Esophagus squamous epithelium (tissue), 5 donors: ENCODE measurements around the gene BBS9. TPM values are rescaled to one million over a fixed set of nuclear protein-coding genes. Genes with fewer than 3 reads are reported as not detected.
"Not testable (repeated sequence)": the region's sequence is repeated elsewhere in the genome, so short reads cannot be mapped to it uniquely, and the experiment has no call there.

Experiments used
- DNase-seq: peaks from one replicate; lab custom pipeline; 2025; lab: John Stamatoyannopoulos, UW
- H3K27ac ChIP-seq, 4 donors: fragments of 200-600 bp; sonication (generic); one replicate each; pipeline ENCODE4 v1.5.1; 2016 to 2019; ENCODE audit warnings: mild to moderate bottlenecking in 1 of 4
- H3K27me3 ChIP-seq, 4 donors: fragments of 200-600 bp; sonication (generic); 1 replicate in 3 of 4; 2 replicates in 1 of 4; pipeline versions ENCODE4 v1.5.1 to v1.6.0; 2017 to 2021; ENCODE audit warnings: antibody characterized with exemption in 1 of 4
- H3K36me3 ChIP-seq, 3 donors: fragments of 200-600 bp; sonication (generic); one replicate each; pipeline ENCODE4 v1.5.1; 2016 to 2019
- H3K4me1 ChIP-seq, 3 donors: fragments of 200-600 bp; sonication (generic); one replicate each; pipeline ENCODE4 v1.5.1; 2017 to 2019
- H3K4me3 ChIP-seq, 4 donors: fragments of 200-600 bp; sonication (generic); 1 replicate in 3 of 4; 2 replicates in 1 of 4; pipeline ENCODE4 v1.5.1; 2016 to 2019; ENCODE audit warnings: mild to moderate bottlenecking in 2 of 4, moderate library complexity in 1 of 4
- H3K9me3 ChIP-seq, 3 donors: fragments of 200-600 bp; sonication (generic); one replicate each; pipeline ENCODE4 v1.5.1; 2016 to 2019
- POLR2A ChIP-seq, 4 donors: fragments of 450-650 bp; IDR thresholded peaks; one replicate each; pipeline ENCODE4 v1.6.1; 2017; ENCODE audit warnings: antibody characterized with exemption in 4 of 4, mild to moderate bottlenecking in 4 of 4, moderate library complexity in 3 of 4
- WGBS, 2 donors: methylation state at CpG; one replicate each; pipeline ENCODE4 v1.1.5; 2018; 5-methylcytosine and 5-hydroxymethylcytosine counted together
- intact Hi-C: fragments of 100-400 bp; cut with DNase I; formaldehyde crosslinking; loops from one replicate; pipeline ENCODE4 v1.15.0; 2022
- total RNA-seq, 4 donors: library from RNA; depleted of rRNA; stranded (reverse); fragments of >200 nt; gene quantifications; one replicate each; pipeline ENCODE4 v1.1.0, GENCODE V29; 2016
- TF ChIP-seq, protein P1 (sequence below), 6 experiments: fragments of 450-650 bp in 4 of 6; fragments of 200-600 bp in 2 of 6; sonication (generic) in 2 of 6; IDR thresholded peaks; one replicate each; pipeline ENCODE4 v1.5.1; 2016 to 2019; ENCODE audit warnings: antibody characterized with exemption in 6 of 6, mild to moderate bottlenecking in 4 of 6, moderate library complexity in 4 of 6
- donor health status: DM: yes; HTN: yes; CAD: no.

The BBS9 gene
- total RNA-seq, 4 donors from 2014 or later = 4.8 to 16.8 (median 7.6) TPM

DNA sequence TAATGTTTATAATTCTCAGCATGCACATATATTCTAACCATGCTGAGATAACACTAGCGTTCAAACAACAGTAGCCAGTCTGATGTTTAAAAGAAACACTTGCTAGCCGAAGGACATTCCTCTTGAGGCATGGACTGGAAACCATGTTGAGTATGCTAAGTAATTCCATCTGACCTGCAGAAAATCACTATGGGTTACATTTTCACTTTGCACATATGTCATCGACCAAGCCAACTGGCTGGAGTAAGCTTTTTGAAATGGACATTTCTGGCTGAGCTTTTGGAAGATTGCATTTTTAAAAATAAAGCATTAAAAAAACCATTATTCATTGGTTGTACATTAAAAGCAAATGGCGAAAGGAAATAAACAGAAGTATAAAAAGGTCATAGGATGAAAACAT is 88.2 kb downstream of the BBS9 start:
- TF ChIP-seq POLR2A (IDR thresholded peaks at IDR 0.05) = no peak
- TF ChIP-seq, protein P1, sequence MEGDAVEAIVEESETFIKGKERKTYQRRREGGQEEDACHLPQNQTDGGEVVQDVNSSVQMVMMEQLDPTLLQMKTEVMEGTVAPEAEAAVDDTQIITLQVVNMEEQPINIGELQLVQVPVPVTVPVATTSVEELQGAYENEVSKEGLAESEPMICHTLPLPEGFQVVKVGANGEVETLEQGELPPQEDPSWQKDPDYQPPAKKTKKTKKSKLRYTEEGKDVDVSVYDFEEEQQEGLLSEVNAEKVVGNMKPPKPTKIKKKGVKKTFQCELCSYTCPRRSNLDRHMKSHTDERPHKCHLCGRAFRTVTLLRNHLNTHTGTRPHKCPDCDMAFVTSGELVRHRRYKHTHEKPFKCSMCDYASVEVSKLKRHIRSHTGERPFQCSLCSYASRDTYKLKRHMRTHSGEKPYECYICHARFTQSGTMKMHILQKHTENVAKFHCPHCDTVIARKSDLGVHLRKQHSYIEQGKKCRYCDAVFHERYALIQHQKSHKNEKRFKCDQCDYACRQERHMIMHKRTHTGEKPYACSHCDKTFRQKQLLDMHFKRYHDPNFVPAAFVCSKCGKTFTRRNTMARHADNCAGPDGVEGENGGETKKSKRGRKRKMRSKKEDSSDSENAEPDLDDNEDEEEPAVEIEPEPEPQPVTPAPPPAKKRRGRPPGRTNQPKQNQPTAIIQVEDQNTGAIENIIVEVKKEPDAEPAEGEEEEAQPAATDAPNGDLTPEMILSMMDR (IDR thresholded peaks at IDR 0.05) = no peak
- Histone ChIP-seq H3K27me3 (no peaks in the 10 kb centered on the region), H3K27ac (no peak overlapping the region), H3K9me3 (no peaks in the 10 kb centered on the region), H3K36me3 (peaks cover 0 to 11% (median 0%) of the 10 kb centered on the region in 3 donors), H3K4me3 (no peak overlapping the region), H3K4me1 (no peaks in the 10 kb centered on the region)
- intact Hi-C loops = no loop called here
- DNase-seq = no peak
- WGBS, 2 donors = 76 to 87% methylated on average over 4 of the region's 4 CpGs

DNA sequence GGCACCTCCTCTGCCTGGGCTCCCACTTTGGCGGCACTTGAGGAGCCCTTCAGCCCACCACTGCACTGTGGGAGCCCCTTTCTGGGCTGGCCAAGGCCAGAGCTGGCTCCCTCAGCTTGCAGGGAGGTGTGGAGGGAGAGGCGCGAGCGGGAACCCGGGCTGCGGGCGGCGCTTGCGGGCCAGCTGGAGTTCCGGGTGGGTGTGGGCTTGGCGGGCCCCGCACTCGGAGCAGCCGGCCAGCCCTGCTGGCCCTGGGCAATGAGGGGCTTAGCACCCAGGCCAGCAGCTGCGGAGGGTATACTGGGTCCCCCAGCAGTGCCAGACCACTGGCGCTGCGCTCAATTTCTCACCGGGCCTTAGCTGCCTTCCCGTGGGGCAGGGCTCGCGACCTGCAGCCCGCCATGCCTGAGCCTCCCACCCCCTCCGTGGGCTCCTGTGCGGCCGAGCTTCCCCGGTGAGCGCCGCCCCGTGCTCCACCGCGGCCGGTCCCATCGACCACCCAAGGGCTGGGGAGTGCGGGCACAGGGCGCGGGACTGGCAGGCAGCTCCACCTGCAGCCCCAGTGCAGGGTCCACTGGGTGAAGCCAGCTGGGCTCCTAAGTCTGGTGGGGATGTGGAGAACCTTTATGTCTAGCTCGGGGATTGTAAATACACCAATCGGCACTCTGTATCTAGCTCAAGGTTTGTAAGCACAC is 89.6 kb downstream of the BBS9 start:
- H3K4me3 ChIP-seq, H3K27ac ChIP-seq, H3K36me3 ChIP-seq, H3K9me3 ChIP-seq, intact Hi-C loops, H3K27me3 ChIP-seq, H3K4me1 ChIP-seq, DNase-seq: not testable (repeated sequence)
- WGBS, 2 donors = 100% methylated on average over 2 of the region's 38 CpGs; no CpG with 5 or more reads in 1 of the 2 donors

DNA sequence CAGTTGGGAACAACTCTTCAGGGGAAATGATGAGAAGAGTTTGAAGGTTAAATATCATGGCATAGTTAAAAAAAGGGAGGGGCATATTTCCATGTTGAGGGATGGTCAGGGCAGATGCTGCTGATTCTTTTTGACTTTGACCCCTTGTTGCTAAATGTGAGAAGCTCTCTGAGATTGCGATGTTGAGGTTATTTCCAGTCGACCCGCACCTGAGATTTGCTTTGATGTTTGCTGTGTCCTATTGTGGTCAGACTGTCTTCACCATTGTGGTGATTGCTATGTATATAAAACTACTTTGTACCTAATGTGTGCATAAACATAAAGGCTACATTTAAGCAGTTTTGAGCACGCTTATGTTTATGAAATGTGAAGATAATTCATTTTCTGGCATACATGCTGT is 90.9 kb downstream of the BBS9 start:
- intact Hi-C loops = no loop called here
- Histone ChIP-seq H3K36me3 (no peaks in the 10 kb centered on the region), H3K4me3 (no peak overlapping the region), H3K9me3 (no peaks in the 10 kb centered on the region), H3K27me3 (no peaks in the 10 kb centered on the region), H3K4me1 (no peaks in the 10 kb centered on the region), H3K27ac (no peak overlapping the region)
- no peak for DNase-seq
- TF ChIP-seq POLR2A (IDR thresholded peaks at IDR 0.05) = no peak
- 92 to 96% methylated on average over 4 of the region's 4 CpGs for WGBS, 2 donors

DNA sequence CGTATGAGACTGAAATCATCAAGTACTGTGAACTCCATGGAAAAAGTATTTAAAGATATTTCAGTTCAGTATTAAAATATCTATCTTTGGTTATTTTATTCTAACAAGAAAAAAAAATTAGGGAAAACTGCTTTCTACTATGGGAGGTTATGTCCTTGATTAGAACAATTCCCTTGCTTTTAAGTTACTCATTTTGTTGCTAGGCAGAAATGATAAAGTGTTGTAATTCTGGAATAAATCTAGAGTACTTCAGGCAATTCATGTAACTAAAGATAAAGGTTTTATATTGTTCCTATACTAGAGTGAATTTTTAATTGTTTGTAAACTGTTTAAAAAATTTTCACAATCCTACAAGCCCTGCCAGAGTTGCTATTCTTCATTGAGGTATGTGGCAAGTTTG is 92.0 kb downstream of the BBS9 start:
- no peak for TF ChIP-seq POLR2A (IDR thresholded peaks at IDR 0.05)
- TF ChIP-seq, protein P1 (IDR thresholded peaks at IDR 0.05) = no peak
- H3K4me1 ChIP-seq = no peaks in the 10 kb centered on the region
- WGBS, 2 donors = 92 to 95% methylated on average over 1 of the region's 1 CpG
- H3K27ac ChIP-seq = no peak overlapping the region
- H3K36me3 ChIP-seq = no peaks in the 10 kb centered on the region
- no peaks in the 10 kb centered on the region for H3K27me3 ChIP-seq
- H3K4me3 ChIP-seq = no peak overlapping the region
- no peak for DNase-seq
- no peaks in the 10 kb centered on the region for H3K9me3 ChIP-seq
- intact Hi-C loops = no loop called here

DNA sequence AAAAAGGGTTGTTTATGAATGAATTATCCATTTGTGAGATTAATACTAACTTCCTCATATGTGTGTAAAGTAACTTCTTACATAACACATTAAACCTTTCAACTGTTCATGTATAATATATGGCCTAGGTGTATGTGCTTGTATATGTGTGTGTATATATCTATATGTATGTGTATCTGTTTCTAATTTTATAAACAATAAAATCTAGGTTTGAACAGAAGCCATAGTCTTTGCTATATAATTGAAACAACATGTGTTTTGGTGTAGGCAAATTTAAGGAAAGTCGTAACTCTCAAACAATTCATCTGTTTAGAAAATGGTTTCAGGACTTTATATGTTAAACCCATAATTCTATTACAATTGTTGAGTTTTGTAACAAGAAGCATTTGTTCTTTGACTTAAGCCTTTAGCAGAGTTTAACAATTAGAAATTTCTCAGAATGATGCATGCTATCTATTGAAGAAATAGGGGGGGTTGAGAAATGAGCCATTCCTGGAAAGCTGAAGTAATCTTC is 103.3 kb downstream of the BBS9 start:
- intact Hi-C loops = no loop called here
- Histone ChIP-seq H3K27me3 (no peaks in the 10 kb centered on the region), H3K4me1 (no peaks in the 10 kb centered on the region), H3K4me3 (no peak overlapping the region), H3K9me3 (no peaks in the 10 kb centered on the region), H3K36me3 (no peaks in the 10 kb centered on the region), H3K27ac (no peak overlapping the region)
- 81 to 96% methylated on average over 1 of the region's 1 CpG for WGBS, 2 donors
- no peak for TF ChIP-seq POLR2A (IDR thresholded peaks at IDR 0.05)
- TF ChIP-seq, protein P1 (IDR thresholded peaks at IDR 0.05) = no peak
- no peak for DNase-seq

DNA sequence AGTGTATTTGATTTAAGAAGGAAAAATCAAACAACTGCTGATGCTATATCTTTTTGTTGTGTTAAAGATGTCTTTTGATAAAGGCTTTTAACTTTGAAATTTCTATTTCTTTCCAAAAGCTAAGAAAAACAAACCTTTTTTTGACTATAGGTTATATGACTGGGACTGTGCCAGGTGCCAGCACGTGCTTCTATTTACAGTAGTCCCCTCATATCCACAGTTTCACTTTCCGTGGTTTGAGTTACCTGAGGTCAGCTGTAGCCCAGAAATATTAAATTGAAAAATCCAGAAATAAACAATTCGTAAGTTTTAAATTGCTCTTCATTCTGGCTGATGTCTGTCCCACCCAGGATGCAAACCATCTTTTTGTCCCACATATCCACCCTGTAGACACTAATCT is 104.3 kb downstream of the BBS9 start:
- Histone ChIP-seq H3K4me3 (no peak overlapping the region), H3K9me3 (no peaks in the 10 kb centered on the region), H3K36me3 (no peaks in the 10 kb centered on the region), H3K27ac (no peak overlapping the region), H3K4me1 (no peaks in the 10 kb centered on the region), H3K27me3 (no peaks in the 10 kb centered on the region)
- WGBS, 2 donors = 62 to 65% methylated on average over 3 of the region's 3 CpGs
- TF ChIP-seq, protein P1 (IDR thresholded peaks at IDR 0.05) = no peak
- TF ChIP-seq POLR2A (IDR thresholded peaks at IDR 0.05) = no peak
- intact Hi-C loops = no loop called here
- DNase-seq = no peak
